Type B pancreatic cell (in vitro differentiated cells): Measurements from ENCODE around the gene RAD51B. TPM values are rescaled to one million over a fixed set of nuclear protein-coding genes. Genes with fewer than 3 reads are reported as not detected.

ENCODE experiments used
- DNase-seq: peaks from one replicate; pipeline ENCODE4 v3.0.0; 2021; ENCODE audit warnings: mixed read lengths; ENCODE audit not compliant: unreplicated experiment; ENCODE audit errors: extremely low spot score
- H3K27ac Mint-ChIP-seq: 2 replicates; pipeline ENCODE4 v1.8.0; 2021; ENCODE audit warnings: mild to moderate bottlenecking, mixed read lengths
- H3K27me3 Mint-ChIP-seq: 2 replicates; pipeline ENCODE4 v1.8.0; 2021; ENCODE audit warnings: mixed read lengths
- H3K36me3 Mint-ChIP-seq: 2 replicates; pipeline ENCODE4 v1.8.0; 2021; ENCODE audit warnings: mixed read lengths
- H3K4me1 Mint-ChIP-seq: one replicate; pipeline ENCODE4 v1.8.0; 2021; ENCODE audit warnings: mixed read lengths; ENCODE audit not compliant: unreplicated experiment
- H3K4me3 Mint-ChIP-seq: 2 replicates; pipeline ENCODE4 v1.8.0; 2021; ENCODE audit warnings: mild to moderate bottlenecking, mixed read lengths
- H3K9me3 Mint-ChIP-seq: 2 replicates; pipeline ENCODE4 v1.8.0; 2021; ENCODE audit warnings: mixed read lengths
- total RNA-seq: library from RNA; stranded (reverse); gene quantifications from 2 replicates; pipeline ENCODE4 v1.2.1, GENCODE V29; 2021; ENCODE audit warnings: low replicate concordance
- TF ChIP-seq, protein P1 (sequence below): fragments of 200-600 bp; sonication (generic); conservative IDR thresholded peaks from 2 replicates; pipeline ENCODE4 v1.5.0; 2021; ENCODE audit warnings: antibody characterized with exemption, mild to moderate bottlenecking

The RAD51B gene
- total RNA-seq, 1 donor from 2014 or later: 27.3 TPM

DNA sequence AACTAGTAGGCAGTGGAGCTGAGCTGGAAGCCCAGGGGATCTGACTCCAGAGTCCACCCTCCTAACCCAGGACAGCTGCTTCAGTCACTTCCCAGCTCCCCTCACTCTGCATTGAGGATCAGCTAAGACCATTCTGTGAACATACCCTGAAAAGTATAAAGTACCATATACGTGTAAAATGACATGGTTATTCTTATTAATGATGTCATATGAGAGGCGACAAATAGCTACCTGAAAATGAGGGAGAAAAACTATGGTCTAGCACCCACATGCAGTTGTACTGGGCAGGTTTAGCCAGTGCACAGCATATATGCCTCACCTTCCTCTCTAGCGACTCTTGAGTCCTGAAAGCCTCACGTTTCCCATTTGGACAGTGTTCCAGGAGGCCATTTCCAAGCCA lies 461.9 kb downstream of the RAD51B start:
- Mint-ChIP-seq H3K4me1 (peaks cover 28% of the 10 kb centered on the region), H3K27ac (no peak overlapping the region), H3K27me3 (no peaks in the 10 kb centered on the region), H3K9me3 (no peaks in the 10 kb centered on the region), H3K4me3 (no peak overlapping the region), H3K36me3 (no peaks in the 10 kb centered on the region)
- TF ChIP-seq, protein P1, sequence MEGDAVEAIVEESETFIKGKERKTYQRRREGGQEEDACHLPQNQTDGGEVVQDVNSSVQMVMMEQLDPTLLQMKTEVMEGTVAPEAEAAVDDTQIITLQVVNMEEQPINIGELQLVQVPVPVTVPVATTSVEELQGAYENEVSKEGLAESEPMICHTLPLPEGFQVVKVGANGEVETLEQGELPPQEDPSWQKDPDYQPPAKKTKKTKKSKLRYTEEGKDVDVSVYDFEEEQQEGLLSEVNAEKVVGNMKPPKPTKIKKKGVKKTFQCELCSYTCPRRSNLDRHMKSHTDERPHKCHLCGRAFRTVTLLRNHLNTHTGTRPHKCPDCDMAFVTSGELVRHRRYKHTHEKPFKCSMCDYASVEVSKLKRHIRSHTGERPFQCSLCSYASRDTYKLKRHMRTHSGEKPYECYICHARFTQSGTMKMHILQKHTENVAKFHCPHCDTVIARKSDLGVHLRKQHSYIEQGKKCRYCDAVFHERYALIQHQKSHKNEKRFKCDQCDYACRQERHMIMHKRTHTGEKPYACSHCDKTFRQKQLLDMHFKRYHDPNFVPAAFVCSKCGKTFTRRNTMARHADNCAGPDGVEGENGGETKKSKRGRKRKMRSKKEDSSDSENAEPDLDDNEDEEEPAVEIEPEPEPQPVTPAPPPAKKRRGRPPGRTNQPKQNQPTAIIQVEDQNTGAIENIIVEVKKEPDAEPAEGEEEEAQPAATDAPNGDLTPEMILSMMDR: no peak
- no peak for DNase-seq

DNA sequence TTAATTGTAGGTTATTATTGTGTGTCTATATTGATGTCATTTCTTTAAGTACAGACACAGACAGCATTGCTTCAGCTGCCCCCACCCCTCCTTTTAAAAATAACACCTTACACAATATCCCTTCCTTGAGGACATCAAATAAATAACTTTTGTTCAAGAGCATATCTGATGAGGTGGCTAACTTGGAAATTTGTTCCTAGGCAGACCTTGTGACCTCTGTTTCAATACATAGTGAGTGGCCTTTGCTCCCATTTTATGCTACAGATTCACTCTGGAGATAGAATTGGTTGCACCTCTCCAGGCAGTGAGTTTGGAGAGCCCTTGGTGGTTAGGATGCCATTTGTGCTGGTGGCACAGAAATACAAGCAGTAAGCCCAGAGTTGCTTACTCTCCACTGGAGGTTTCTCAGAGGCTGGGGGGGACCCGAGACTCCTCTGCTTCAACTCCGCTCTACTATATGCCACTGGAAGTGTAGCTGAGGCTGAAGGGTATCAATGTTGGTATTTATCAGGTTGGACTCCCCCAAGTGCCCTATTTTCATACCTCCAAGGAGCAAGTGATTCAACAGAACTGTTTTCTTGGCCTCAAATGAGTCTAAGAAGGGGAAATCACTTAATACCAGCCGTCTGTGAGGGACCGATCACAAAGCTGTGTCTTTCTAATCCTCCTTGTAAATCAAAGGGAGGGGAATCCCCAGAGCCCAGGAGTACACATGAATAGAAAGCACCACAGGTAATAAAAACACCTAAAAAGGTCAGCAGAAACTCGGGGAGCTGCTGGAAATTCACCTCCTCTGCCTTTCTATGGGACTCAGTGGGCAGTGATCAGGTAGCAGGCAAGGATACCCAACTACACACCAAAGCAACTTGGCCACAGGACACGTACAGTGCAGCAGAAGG lies 463.1 kb downstream of the RAD51B start:
- H3K4me3 Mint-ChIP-seq: no peak overlapping the region
- peaks cover 23% of the 10 kb centered on the region for H3K4me1 Mint-ChIP-seq
- H3K27ac Mint-ChIP-seq: no peak overlapping the region
- DNase-seq: no peak
- H3K9me3 Mint-ChIP-seq: no peaks in the 10 kb centered on the region
- no peaks in the 10 kb centered on the region for H3K27me3 Mint-ChIP-seq
- TF ChIP-seq, protein P1: no peak
- no peaks in the 10 kb centered on the region for H3K36me3 Mint-ChIP-seq

DNA sequence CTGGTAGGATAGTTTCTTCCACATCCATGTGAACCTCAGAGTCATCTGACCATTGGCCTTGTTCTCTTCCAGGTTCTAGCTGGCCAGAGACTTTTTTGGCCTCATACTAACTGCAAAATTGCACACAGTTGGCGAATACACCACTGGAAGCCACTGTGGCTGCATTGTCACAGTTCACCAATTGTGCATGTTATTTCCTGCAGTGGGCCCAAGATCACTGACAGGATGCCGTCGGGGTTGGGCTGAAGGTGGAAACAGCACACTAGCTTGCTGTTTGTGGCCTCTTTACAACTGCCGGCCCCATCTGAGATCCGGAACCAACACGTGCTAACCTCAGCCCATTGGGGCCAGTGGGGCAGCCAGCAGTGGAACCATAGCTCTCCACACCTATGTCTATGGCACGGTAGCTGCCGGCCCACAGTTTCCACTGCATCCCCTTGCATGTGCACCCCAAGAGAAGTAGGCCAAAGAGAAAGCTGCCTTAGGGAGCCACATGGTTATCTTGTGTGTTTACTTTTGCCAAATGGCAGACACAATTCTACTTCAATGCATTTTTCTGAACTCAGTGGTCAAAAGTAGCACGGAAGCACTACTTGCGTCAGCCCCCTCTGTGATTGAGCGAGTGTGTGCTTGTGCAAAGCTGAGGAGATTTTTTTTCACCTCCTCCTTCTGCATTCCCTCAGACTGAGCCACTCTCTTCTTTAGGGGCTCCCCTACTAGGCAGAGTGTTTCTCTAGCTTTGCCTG lies 464.0 kb downstream of the RAD51B start:
- peak overlapping the region; percentile 9 for H3K27ac Mint-ChIP-seq
- H3K4me1 Mint-ChIP-seq: peaks cover 19% of the 10 kb centered on the region
- no peaks in the 10 kb centered on the region for H3K36me3 Mint-ChIP-seq

DNA sequence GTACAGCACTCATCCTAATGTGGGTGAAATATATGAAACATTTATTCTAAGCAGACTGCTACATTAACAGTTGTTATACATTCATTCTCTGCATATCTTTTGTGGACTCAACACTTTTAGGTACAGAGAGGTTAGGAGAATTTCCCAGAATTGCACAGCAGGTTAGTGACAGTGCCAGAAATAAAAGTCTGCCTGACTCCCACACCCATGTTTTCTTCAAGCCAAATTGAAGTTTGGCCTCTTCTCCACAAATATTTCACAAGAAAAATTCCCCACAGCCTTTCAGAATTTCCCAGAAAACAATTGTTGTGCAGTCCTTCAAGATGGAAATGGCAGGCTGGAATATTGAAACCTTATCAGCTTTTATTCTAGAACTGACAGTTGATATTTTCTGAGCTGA lies 464.8 kb downstream of the RAD51B start:
- H3K36me3 Mint-ChIP-seq: no peaks in the 10 kb centered on the region
- no peak overlapping the region for H3K4me3 Mint-ChIP-seq
- no peak for DNase-seq
- no peaks in the 10 kb centered on the region for H3K27me3 Mint-ChIP-seq
- no peaks in the 10 kb centered on the region for H3K9me3 Mint-ChIP-seq
- peaks cover 13% of the 10 kb centered on the region for H3K4me1 Mint-ChIP-seq
- peak overlapping the region; percentile 9 for H3K27ac Mint-ChIP-seq
- TF ChIP-seq, protein P1: no peak

More for the DNA sequence above, 464.0 kb downstream of the RAD51B start:
- Mint-ChIP-seq H3K27me3 (no peaks in the 10 kb centered on the region), H3K9me3 (no peaks in the 10 kb centered on the region), H3K4me3 (no peak overlapping the region)
- DNase-seq: no peak
- TF ChIP-seq, protein P1: no peak

DNA sequence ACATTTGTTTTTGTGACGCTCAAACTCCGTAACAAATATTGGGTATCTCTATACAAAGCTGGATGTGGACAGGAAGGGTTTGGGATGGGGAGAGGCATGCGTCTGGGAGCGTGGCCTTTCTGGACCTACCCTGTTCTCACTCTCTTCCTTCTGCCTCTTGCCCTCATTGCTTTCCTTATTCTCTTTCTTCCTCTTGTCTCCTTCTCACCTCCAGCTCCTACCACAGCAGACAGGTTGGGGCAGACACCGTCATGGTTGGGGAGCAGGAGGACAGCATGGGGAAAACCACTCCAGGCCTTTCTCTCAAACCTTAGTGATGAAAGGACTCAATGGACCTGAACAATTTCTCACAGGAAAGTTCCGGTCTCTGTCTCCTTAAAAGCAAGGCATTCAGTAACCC lies 465.3 kb downstream of the RAD51B start:
- peaks cover 15% of the 10 kb centered on the region for H3K4me1 Mint-ChIP-seq
- H3K27ac Mint-ChIP-seq: no peak overlapping the region
- no peaks in the 10 kb centered on the region for H3K36me3 Mint-ChIP-seq
- H3K9me3 Mint-ChIP-seq: no peaks in the 10 kb centered on the region
- no peak for DNase-seq
- TF ChIP-seq, protein P1: no peak
- H3K27me3 Mint-ChIP-seq: no peaks in the 10 kb centered on the region
- no peak overlapping the region for H3K4me3 Mint-ChIP-seq
